Measurements from ENCODE around the gene RPUSD1. TPM values are rescaled to one million over a fixed set of nuclear protein-coding genes. Genes with fewer than 3 reads are reported as not detected.

RPUSD1 gene
- total RNA-seq, 4 donors from 2014 or later: 16.1 to 71.4 (median 24.8) TPM

DNA sequence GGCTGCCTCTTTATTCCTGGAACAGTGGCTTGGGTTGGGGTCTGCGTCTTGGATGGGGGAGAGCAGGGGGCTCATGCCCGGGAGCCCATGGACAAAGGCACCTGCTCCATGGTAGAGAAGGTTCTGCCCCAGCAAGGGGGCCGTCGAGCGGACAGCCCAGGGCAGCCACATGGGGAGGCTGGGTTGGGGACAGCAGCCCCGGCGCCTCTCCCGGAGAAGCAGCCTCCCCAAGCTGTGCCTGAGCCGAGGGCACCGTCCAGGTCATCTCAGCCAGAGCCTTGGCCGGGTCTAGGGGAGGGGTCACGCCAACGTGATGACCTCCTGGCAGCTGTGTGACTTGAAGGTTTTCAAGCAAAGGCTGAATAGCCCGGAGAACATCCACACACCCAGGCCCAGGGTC, 45.2 kb upstream of the RPUSD1 start:
- no peak for TF ChIP-seq POLR2A (IDR thresholded peaks at IDR 0.05)
- no peak for TF ChIP-seq EP300 (IDR thresholded peaks at IDR 0.05; ENCODE audit: low read depth)
- TF ChIP-seq, protein P1, sequence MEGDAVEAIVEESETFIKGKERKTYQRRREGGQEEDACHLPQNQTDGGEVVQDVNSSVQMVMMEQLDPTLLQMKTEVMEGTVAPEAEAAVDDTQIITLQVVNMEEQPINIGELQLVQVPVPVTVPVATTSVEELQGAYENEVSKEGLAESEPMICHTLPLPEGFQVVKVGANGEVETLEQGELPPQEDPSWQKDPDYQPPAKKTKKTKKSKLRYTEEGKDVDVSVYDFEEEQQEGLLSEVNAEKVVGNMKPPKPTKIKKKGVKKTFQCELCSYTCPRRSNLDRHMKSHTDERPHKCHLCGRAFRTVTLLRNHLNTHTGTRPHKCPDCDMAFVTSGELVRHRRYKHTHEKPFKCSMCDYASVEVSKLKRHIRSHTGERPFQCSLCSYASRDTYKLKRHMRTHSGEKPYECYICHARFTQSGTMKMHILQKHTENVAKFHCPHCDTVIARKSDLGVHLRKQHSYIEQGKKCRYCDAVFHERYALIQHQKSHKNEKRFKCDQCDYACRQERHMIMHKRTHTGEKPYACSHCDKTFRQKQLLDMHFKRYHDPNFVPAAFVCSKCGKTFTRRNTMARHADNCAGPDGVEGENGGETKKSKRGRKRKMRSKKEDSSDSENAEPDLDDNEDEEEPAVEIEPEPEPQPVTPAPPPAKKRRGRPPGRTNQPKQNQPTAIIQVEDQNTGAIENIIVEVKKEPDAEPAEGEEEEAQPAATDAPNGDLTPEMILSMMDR (IDR thresholded peaks at IDR 0.05): no peak
- no peak for TF ChIP-seq POLR2AphosphoS5 (IDR thresholded peaks at IDR 0.05)
- Histone ChIP-seq H3K4me1 (peaks cover 0 to 12% (median 9%) of the 10 kb centered on the region in 4 donors), H3K27me3 (peaks cover 15% of the 10 kb centered on the region), H3K36me3 (no peaks in the 10 kb centered on the region), H3K27ac (no peak overlapping the region), H3K9me3 (peaks cover 14 to 17% of the 10 kb centered on the region in 2 donors), H3K4me3 (no peak overlapping the region)
- in situ Hi-C loops (cut with MboI; ENCODE audit: low pct_ligation_motif_present in 1 of 4, low pct_unique_long_range_greater_than_20kb in 1 of 4, low sequenced_read_pairs in 3 of 4) (no loop called here), intact Hi-C loops (cut with DNase I; ENCODE audit: low total_unique reads) (no loop called here)
- no peak for DNase-seq
- 77% methylated on average over 13 of the region's 14 CpGs; no CpG with 5 or more reads in 1 of the 2 donors for WGBS, 2 donors (ENCODE audit: low coverage in 1 of 2)

- intact Hi-C loops (cut with DNase I; ENCODE audit: low total_unique reads): no loop called here
- WGBS, 2 donors (ENCODE audit: low coverage in 1 of 2): 47% methylated on average over 34 of the region's 35 CpGs; no CpG with 5 or more reads in 1 of the 2 donors
- DNase-seq: peak; percentile 46
- no peaks in the 10 kb centered on the region for H3K36me3 ChIP-seq
- TF ChIP-seq POLR2AphosphoS5 (IDR thresholded peaks at IDR 0.05) (no peak), POLR2A (IDR thresholded peaks at IDR 0.05) (no peak), EP300 (IDR thresholded peaks at IDR 0.05; ENCODE audit: low read depth) (no peak)
- TF ChIP-seq, protein P1 (IDR thresholded peaks at IDR 0.05): no peak
- peaks cover 15% of the 10 kb centered on the region for H3K27me3 ChIP-seq
- H3K4me3 ChIP-seq: no peak overlapping the region
- H3K27ac ChIP-seq: no peak overlapping the region
- peaks cover 0 to 12% (median 9%) of the 10 kb centered on the region in 4 donors for H3K4me1 ChIP-seq
- peaks cover 14 to 17% of the 10 kb centered on the region in 2 donors for H3K9me3 ChIP-seq
- in situ Hi-C loops (cut with MboI; ENCODE audit: low pct_ligation_motif_present in 1 of 4, low pct_unique_long_range_greater_than_20kb in 1 of 4, low sequenced_read_pairs in 3 of 4): no loop called here
These were observed 44.6 kb upstream of the RPUSD1 start for GRCh38 chr16:832652-833336.

DNA sequence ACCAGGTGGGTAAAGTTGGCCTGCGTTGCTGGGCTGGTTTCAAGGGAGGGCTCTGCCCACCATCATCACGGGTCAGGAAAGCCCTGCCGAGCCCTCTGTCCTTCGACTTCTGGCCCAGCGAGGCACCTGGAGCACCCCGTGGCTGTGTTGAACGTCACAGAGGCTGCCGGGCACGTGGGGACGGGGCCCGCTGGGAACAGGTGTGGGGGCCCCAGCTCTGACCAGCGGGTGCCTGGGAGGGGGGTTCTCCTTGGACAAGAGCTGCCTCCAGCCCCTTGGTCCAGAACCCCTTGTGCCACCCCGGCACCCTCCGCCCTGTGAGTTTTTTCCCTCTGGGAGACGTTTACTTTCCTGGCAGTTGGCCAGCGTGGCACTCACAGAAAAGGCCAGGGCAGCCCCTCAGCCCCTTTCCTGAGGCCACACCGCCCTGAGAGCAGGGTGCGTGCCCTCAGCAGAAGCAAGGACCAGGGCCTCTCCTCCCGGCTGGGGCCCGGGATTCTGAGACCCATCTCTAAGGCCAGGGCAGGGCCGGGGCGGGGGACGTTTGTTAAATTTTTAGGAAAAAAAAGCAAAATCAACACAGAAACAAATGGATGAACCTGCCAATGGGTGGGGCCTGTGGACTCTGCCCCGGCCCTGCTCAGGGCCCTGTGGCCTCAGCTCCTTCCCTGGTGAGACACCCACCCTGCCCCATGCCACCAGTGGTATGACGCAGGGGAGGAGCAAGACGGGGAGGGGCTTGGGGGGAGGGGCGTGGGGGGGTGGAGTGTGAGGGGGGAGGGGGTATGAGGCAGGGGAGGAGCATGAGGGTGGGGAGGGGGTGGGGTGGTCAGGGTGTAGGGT, 43.6 kb upstream of the RPUSD1 start:
- Histone ChIP-seq H3K4me1 (peaks cover 0 to 12% (median 9%) of the 10 kb centered on the region in 4 donors), H3K4me3 (no peak overlapping the region), H3K27me3 (peaks cover 15% of the 10 kb centered on the region), H3K9me3 (peaks cover 10 to 14% of the 10 kb centered on the region in 2 donors), H3K27ac (no peak overlapping the region), H3K36me3 (no peaks in the 10 kb centered on the region)
- intact Hi-C loops (cut with DNase I; ENCODE audit: low total_unique reads) (no loop called here), in situ Hi-C loops (cut with MboI; ENCODE audit: low pct_ligation_motif_present in 1 of 4, low pct_unique_long_range_greater_than_20kb in 1 of 4, low sequenced_read_pairs in 3 of 4) (no loop called here)
- no peak for DNase-seq
- WGBS, 2 donors (ENCODE audit: low coverage in 1 of 2): 46% methylated on average over 16 of the region's 27 CpGs; no CpG with 5 or more reads in 1 of the 2 donors
- TF ChIP-seq, protein P1 (IDR thresholded peaks at IDR 0.05): no peak
- TF ChIP-seq POLR2AphosphoS5 (IDR thresholded peaks at IDR 0.05): no peak
- no peak for TF ChIP-seq POLR2A (IDR thresholded peaks at IDR 0.05)
- TF ChIP-seq EP300 (IDR thresholded peaks at IDR 0.05; ENCODE audit: low read depth): no peak

DNA sequence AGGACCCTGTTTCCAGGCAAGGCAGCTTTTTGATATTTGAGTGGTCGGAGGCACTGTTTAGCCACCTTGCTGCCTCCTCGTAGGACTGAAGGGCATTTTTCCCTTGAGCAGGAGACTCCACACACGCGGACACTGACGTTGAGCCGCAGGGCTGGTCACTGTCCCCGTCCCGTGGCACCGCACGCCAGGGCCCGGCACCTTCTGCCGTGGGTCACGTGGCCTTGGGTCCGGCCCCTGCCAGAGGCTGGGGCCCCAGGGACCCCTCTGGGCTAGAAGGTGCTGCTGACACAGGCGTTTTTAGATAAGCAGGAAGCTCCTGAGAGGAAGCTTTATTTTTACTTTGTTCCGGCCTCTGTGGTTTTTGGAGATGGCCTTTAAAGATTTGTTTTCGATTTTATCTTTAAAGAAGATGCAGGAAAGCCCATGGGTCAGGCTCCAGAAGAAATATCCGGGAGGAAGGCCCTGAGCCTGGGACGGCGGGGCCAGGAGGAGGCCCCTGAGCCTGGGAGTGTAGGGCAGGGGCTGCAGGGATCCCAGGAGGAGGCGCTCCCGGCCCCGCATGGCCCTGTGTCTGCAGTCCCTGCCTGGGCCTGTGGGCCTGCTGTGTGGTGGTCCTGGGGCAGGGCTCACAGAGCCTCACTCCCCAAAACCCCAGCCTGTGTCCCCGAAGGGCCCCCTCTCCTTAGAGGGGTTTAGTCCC, 42.8 kb upstream of the RPUSD1 start:
- Histone ChIP-seq H3K27ac (no peak overlapping the region), H3K27me3 (peaks cover 16% of the 10 kb centered on the region), H3K4me3 (no peak overlapping the region), H3K9me3 (peaks cover 2 to 6% of the 10 kb centered on the region in 2 donors), H3K4me1 (peaks cover 0 to 12% (median 9%) of the 10 kb centered on the region in 4 donors), H3K36me3 (no peaks in the 10 kb centered on the region)
- no peak for TF ChIP-seq EP300 (IDR thresholded peaks at IDR 0.05; ENCODE audit: low read depth)
- no peak for TF ChIP-seq POLR2AphosphoS5 (IDR thresholded peaks at IDR 0.05)
- TF ChIP-seq POLR2A (IDR thresholded peaks at IDR 0.05): no peak
- TF ChIP-seq, protein P1 (IDR thresholded peaks at IDR 0.05): no peak
- DNase-seq: no peak
- in situ Hi-C loops (cut with MboI; ENCODE audit: low pct_ligation_motif_present in 1 of 4, low pct_unique_long_range_greater_than_20kb in 1 of 4, low sequenced_read_pairs in 3 of 4) (no loop called here), intact Hi-C loops (cut with DNase I; ENCODE audit: low total_unique reads) (no loop called here)
- 75% methylated on average over 23 of the region's 24 CpGs; no CpG with 5 or more reads in 1 of the 2 donors for WGBS, 2 donors (ENCODE audit: low coverage in 1 of 2)

Data from transverse colon (tissue), 4 donors.